CD4-positive, CD25-positive, alpha-beta regulatory T cell (primary cell): Measurements from ENCODE around the gene TFAP2D. TPM values are rescaled to one million over a fixed set of nuclear protein-coding genes. Genes with fewer than 3 reads are reported as not detected.

Experiments
- ATAC-seq, 2 donors: fragments of 150-1000 bp; cut with Tn5 transposase; one replicate each; pipeline ENCODE4 v1.10.0; 2021; ENCODE audit warnings: low read depth in 2 of 2, moderate number of reproducible peaks in 2 of 2, moderate library complexity in 1 of 2
- DNase-seq, 3 donors: peaks; one replicate each; pipeline versions ENCODE4 v3.0.0 to v3.0.0-alpha.2; 2012 to 2022; ENCODE audit warnings: mixed read lengths in 1 of 3
- H3K27ac ChIP-seq: one replicate; pipeline ENCODE4 v1.7.0; 2013; ENCODE audit warnings: mild to moderate bottlenecking, low read length; ENCODE audit not compliant: insufficient read depth, poor library complexity, severe bottlenecking
- H3K27me3 ChIP-seq: one replicate; pipeline ENCODE4 v1.7.0; 2013; ENCODE audit warnings: low read length; ENCODE audit not compliant: control insufficient read depth, insufficient read depth
- H3K36me3 ChIP-seq: one replicate; pipeline ENCODE4 v1.7.0; 2013; ENCODE audit warnings: mild to moderate bottlenecking, low read length, moderate library complexity; ENCODE audit not compliant: control insufficient read depth, insufficient read depth
- H3K4me1 ChIP-seq: 2 replicates; pipeline ENCODE4 v1.7.0; 2013; ENCODE audit warnings: mild to moderate bottlenecking, low read length; ENCODE audit not compliant: insufficient read depth, control insufficient read depth, poor library complexity, severe bottlenecking
- H3K4me3 ChIP-seq: one replicate; pipeline ENCODE4 v1.7.0; 2013; ENCODE audit warnings: low read depth, mild to moderate bottlenecking, low read length, moderate library complexity
- H3K9me3 ChIP-seq, 2 experiments: 1 replicate in 1 of 2; 2 replicates in 1 of 2; pipeline ENCODE4 v1.7.0; 2013; ENCODE audit warnings: low read length in 2 of 2, mild to moderate bottlenecking in 1 of 2, moderate library complexity in 1 of 2; ENCODE audit not compliant: control insufficient read depth in 2 of 2
- H3K27ac Mint-ChIP-seq, 3 donors: one replicate each; pipeline ENCODE4 v1.8.0; 2020 to 2022; ENCODE audit warnings: mild to moderate bottlenecking in 3 of 3, mixed read lengths in 3 of 3, moderate library complexity in 2 of 3
- H3K27me3 Mint-ChIP-seq: one replicate; pipeline ENCODE4 v1.8.0; 2022; ENCODE audit warnings: mild to moderate bottlenecking, mixed read lengths
- H3K36me3 Mint-ChIP-seq: one replicate; pipeline ENCODE4 v1.8.0; 2020; ENCODE audit warnings: mixed read lengths
- H3K4me1 Mint-ChIP-seq, 4 donors: one replicate each; pipeline ENCODE4 v1.8.0; 2020 to 2022; ENCODE audit warnings: mixed read lengths in 4 of 4, mild to moderate bottlenecking in 1 of 4
- H3K4me3 Mint-ChIP-seq, 4 donors: one replicate each; pipeline ENCODE4 v1.8.0; 2020 to 2022; ENCODE audit warnings: mild to moderate bottlenecking in 4 of 4, mixed read lengths in 4 of 4, moderate library complexity in 3 of 4
- H3K9me3 Mint-ChIP-seq, 7 donors: one replicate each; pipeline ENCODE4 v1.8.0; 2020 to 2022; ENCODE audit warnings: mixed read lengths in 7 of 7, mild to moderate bottlenecking in 3 of 7, moderate library complexity in 2 of 7
- polyA plus RNA-seq, 4 donors: library from polyadenylated mRNA; unstranded; fragments of 300-500 nt; fragmentation: Illumina TruSeq; gene quantifications; one replicate each; pipeline ENCODE4 v1.2.3, GENCODE V29; 2021
- total RNA-seq: library from RNA; stranded (reverse); gene quantifications from one replicate; pipeline ENCODE4 v1.2.3, GENCODE V29; 2022

Gene TFAP2D
- total RNA-seq: not detected
- polyA plus RNA-seq: not detected

GRCh38 chr6:50713226-50713625 is at the start of gene TFAP2D:
Gene TFAP2D (plus strand): TSS chr6:50713526. CDS start chr6:50714056, 530 bp downstream.
- peaks cover 0 to 17% (median 2%) of the 10 kb centered on the region in 7 donors for H3K9me3 Mint-ChIP-seq
- no peak within 1 kb of the TSS for H3K27ac Mint-ChIP-seq
- no peaks in the 10 kb centered on the region for H3K4me1 Mint-ChIP-seq
- Histone ChIP-seq H3K27ac (no peak within 1 kb of the TSS), H3K4me3 (no peak within 1 kb of the TSS), H3K4me1 (no peaks in the 10 kb centered on the region), H3K27me3 (peaks cover 13% of the 10 kb centered on the region), H3K36me3 (no peaks in the 10 kb centered on the region), H3K9me3 (peaks cover 0 to 4% of the 10 kb centered on the region in 2 experiments)
- H3K4me3 Mint-ChIP-seq: no peak within 1 kb of the TSS
- DNase-seq: no peak
- peaks cover 82% of the 10 kb centered on the region for H3K27me3 Mint-ChIP-seq
- no peaks in the 10 kb centered on the region for H3K36me3 Mint-ChIP-seq
- ATAC-seq: no peak

DNA sequence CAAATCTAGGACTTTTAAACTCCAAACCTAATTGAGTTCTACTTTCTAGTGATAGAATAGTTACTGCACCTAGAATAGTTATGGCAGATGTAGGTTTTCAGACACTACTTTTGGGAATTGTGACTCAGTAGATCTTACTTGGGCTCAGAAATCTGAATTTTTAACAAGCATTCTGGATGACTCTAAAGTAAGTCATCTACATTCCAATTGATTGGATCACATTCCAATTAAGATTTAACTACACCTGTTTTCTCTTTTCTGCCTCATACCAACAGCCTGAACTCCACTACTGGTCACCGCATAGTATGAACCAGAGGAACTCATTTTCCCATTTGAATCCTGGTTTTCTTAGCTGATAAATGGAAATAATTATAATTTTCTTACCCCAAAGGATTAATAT is 49.5 kb upstream of the TFAP2D start:
- no peaks in the 10 kb centered on the region for H3K36me3 Mint-ChIP-seq
- Histone ChIP-seq H3K27ac (no peak overlapping the region), H3K4me3 (no peak overlapping the region), H3K36me3 (no peaks in the 10 kb centered on the region), H3K27me3 (no peaks in the 10 kb centered on the region), H3K4me1 (no peaks in the 10 kb centered on the region), H3K9me3 (no peaks in the 10 kb centered on the region)
- no peak overlapping the region for H3K27ac Mint-ChIP-seq
- no peaks in the 10 kb centered on the region for H3K4me1 Mint-ChIP-seq
- no peak for DNase-seq
- no peak overlapping the region for H3K4me3 Mint-ChIP-seq
- H3K27me3 Mint-ChIP-seq: no peaks in the 10 kb centered on the region
- H3K9me3 Mint-ChIP-seq: peaks cover 0 to 12% (median 3%) of the 10 kb centered on the region in 7 donors
- ATAC-seq: no peak

DNA sequence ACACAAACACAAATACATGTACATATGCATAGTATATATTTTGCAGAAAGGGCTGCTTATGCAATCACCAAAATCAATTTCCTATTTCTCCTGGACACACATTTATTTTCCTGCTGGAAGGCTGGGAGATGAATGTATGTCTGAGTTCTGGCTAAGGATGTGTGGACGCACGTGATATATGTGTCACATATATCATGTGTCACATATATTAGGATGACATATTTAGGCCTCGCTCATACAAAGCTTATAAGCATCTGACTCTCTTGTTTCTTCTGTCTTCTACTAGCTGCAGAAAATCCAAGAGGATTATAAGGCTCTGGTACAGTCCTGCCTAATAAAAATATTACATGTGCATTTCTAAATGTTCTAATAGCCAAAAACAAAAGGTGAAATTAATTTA is 47.2 kb upstream of the TFAP2D start:
- Mint-ChIP-seq H3K27ac (no peak overlapping the region), H3K27me3 (peaks cover 3% of the 10 kb centered on the region), H3K4me1 (no peaks in the 10 kb centered on the region), H3K9me3 (peaks cover 0 to 12% (median 3%) of the 10 kb centered on the region in 7 donors), H3K4me3 (no peak overlapping the region), H3K36me3 (no peaks in the 10 kb centered on the region)
- H3K9me3 ChIP-seq: no peaks in the 10 kb centered on the region
- no peak for DNase-seq
- no peak overlapping the region for H3K27ac ChIP-seq
- H3K4me3 ChIP-seq: no peak overlapping the region
- no peaks in the 10 kb centered on the region for H3K4me1 ChIP-seq
- no peaks in the 10 kb centered on the region for H3K27me3 ChIP-seq
- H3K36me3 ChIP-seq: no peaks in the 10 kb centered on the region
- ATAC-seq: no peak

GRCh38 chr6:50681213-50681824 is 32.0 kb upstream of the TFAP2D start:
- ATAC-seq: no peak
- no peaks in the 10 kb centered on the region for H3K9me3 ChIP-seq
- H3K36me3 ChIP-seq: no peaks in the 10 kb centered on the region
- DNase-seq: no peak
- H3K27ac ChIP-seq: no peak overlapping the region
- H3K9me3 Mint-ChIP-seq: peaks cover 2 to 9% (median 6%) of the 10 kb centered on the region in 7 donors
- H3K27me3 ChIP-seq: no peaks in the 10 kb centered on the region
- H3K27ac Mint-ChIP-seq: no peak overlapping the region
- no peaks in the 10 kb centered on the region for H3K27me3 Mint-ChIP-seq
- no peaks in the 10 kb centered on the region for H3K36me3 Mint-ChIP-seq
- no peaks in the 10 kb centered on the region for H3K4me1 ChIP-seq
- H3K4me3 Mint-ChIP-seq: no peak overlapping the region
- no peaks in the 10 kb centered on the region for H3K4me1 Mint-ChIP-seq
- H3K4me3 ChIP-seq: no peak overlapping the region

GRCh38 chr6:50689210-50689609 is 24.1 kb upstream of the TFAP2D start:
- Histone ChIP-seq H3K27me3 (no peaks in the 10 kb centered on the region), H3K36me3 (no peaks in the 10 kb centered on the region), H3K27ac (no peak overlapping the region), H3K4me1 (no peaks in the 10 kb centered on the region), H3K4me3 (no peak overlapping the region), H3K9me3 (peaks cover 0 to 2% of the 10 kb centered on the region in 2 experiments)
- Mint-ChIP-seq H3K4me3 (peak overlapping the region in 1 of 4 donors; percentile 9), H3K36me3 (no peaks in the 10 kb centered on the region), H3K4me1 (no peaks in the 10 kb centered on the region), H3K9me3 (peaks cover 0 to 5% (median 2%) of the 10 kb centered on the region in 7 donors), H3K27me3 (no peaks in the 10 kb centered on the region), H3K27ac (no peak overlapping the region)
- ATAC-seq (no peak), DNase-seq (no peak)

DNA sequence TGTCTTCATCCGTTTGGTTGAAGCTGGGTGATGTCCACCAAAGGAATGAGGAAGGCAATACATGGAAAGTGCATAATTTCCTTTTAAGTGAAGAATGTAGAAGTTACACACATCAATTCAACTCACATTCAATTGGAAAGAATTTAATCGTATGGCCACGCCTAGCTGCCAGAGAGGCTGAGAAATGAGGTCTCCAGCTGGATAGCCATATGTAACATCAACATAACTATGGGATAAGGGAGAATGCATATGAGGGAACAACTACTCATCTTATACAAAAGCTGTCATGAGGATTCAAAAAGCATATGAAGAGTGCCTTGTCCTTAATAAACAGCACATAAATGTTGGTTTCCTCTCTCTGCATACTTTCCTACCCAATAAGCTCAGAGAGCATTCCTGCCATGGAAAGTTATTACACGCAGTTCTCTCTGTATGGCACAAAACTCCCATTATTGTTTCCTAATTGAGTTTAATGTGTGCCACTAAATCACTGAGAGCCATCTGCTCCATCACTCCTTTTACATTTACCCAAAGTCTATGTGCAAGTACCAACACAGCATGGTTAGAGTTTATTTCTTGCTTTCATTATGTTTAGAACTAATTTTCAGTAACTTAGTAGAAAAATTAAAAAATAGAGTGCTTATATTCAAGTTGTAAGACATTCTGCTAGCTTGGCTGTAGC is 21.4 kb upstream of the TFAP2D start:
- ATAC-seq: no peak
- H3K36me3 ChIP-seq: no peaks in the 10 kb centered on the region
- Mint-ChIP-seq H3K9me3 (peaks cover 0 to 4% (median 2%) of the 10 kb centered on the region in 7 donors), H3K27ac (no peak overlapping the region), H3K4me3 (no peak overlapping the region), H3K27me3 (no peaks in the 10 kb centered on the region), H3K4me1 (no peaks in the 10 kb centered on the region), H3K36me3 (no peaks in the 10 kb centered on the region)
- no peaks in the 10 kb centered on the region for H3K27me3 ChIP-seq
- H3K4me1 ChIP-seq: no peaks in the 10 kb centered on the region
- no peaks in the 10 kb centered on the region for H3K9me3 ChIP-seq
- H3K27ac ChIP-seq: no peak overlapping the region
- DNase-seq: no peak
- H3K4me3 ChIP-seq: no peak overlapping the region

- H3K4me3 ChIP-seq: no peak overlapping the region
- H3K27ac ChIP-seq: no peak overlapping the region
- Mint-ChIP-seq H3K36me3 (no peaks in the 10 kb centered on the region), H3K4me1 (no peaks in the 10 kb centered on the region), H3K27ac (no peak overlapping the region), H3K4me3 (no peak overlapping the region), H3K9me3 (peaks cover 0 to 12% (median 3%) of the 10 kb centered on the region in 7 donors), H3K27me3 (peaks cover 4% of the 10 kb centered on the region)
- no peaks in the 10 kb centered on the region for H3K4me1 ChIP-seq
- no peaks in the 10 kb centered on the region for H3K27me3 ChIP-seq
- no peaks in the 10 kb centered on the region for H3K9me3 ChIP-seq
- DNase-seq (no peak), ATAC-seq (no peak)
- no peaks in the 10 kb centered on the region for H3K36me3 ChIP-seq
These were observed 14.8 kb upstream of the TFAP2D start for GRCh38 chr6:50698546-50698945.
